Neural cell (in vitro differentiated cells): ENCODE data around the gene LNP1. TPM values are rescaled to one million over a fixed set of nuclear protein-coding genes. Genes with fewer than 3 reads are reported as not detected.

Experiments used
- H2AFZ ChIP-seq: fragments of 200-600, 300-800 bp; sonication (generic), shearing (Covaris generic); 2 replicates; pipeline ENCODE4 v1.6.0; 2014; ENCODE audit warnings: low read depth, mild to moderate bottlenecking, antibody characterized with exemption, low read length, moderate library complexity
- H3F3A ChIP-seq: fragments of 200-600 bp; shearing (Covaris generic); 2 replicates; pipeline ENCODE4 v1.6.1; 2016; ENCODE audit warnings: mild to moderate bottlenecking, moderate library complexity, mixed read lengths, antibody characterized with exemption, low read length; ENCODE audit not compliant: insufficient read depth, poor library complexity, severe bottlenecking
- H3K27ac ChIP-seq: fragments of 200-600, 300-800 bp; sonication (generic), shearing (Covaris generic); 2 replicates; pipeline ENCODE4 v1.5.1; 2014; ENCODE audit warnings: mild to moderate bottlenecking, low read length, moderate library complexity
- H3K27me3 ChIP-seq: fragments of 300-800, 200-600 bp; sonication (generic), shearing (Covaris generic); 2 replicates; pipeline ENCODE4 v1.6.0; 2014; ENCODE audit warnings: mild to moderate bottlenecking, low read depth, low read length, moderate library complexity; ENCODE audit not compliant: insufficient read depth
- H3K36me3 ChIP-seq: fragments of 300-800, 200-600 bp; sonication (generic), shearing (Covaris generic); 2 replicates; pipeline ENCODE4 v1.5.1; 2014; ENCODE audit warnings: mild to moderate bottlenecking, antibody characterized with exemption, low read length, moderate library complexity; ENCODE audit not compliant: insufficient read depth
- H3K4me2 ChIP-seq: fragments of 300-800, 200-600 bp; sonication (generic), shearing (Covaris generic); 2 replicates; pipeline ENCODE4 v1.6.0; 2014; ENCODE audit warnings: mild to moderate bottlenecking, low read length
- H3K4me3 ChIP-seq: fragments of 300-800, 200-600 bp; sonication (generic), shearing (Covaris generic); 2 replicates; pipeline ENCODE4 v1.5.1; 2014; ENCODE audit warnings: mild to moderate bottlenecking, low read length, moderate library complexity
- H3K79me2 ChIP-seq: fragments of 200-600 bp; shearing (Covaris generic); replicated peaks from 2 replicates; pipeline ENCODE4 v1.6.0; 2014; ENCODE audit warnings: mild to moderate bottlenecking, low read length, moderate library complexity; ENCODE audit not compliant: insufficient read depth
- H3K9ac ChIP-seq: fragments of 300-800, 200-600 bp; sonication (generic), shearing (Covaris generic); 2 replicates; pipeline ENCODE4 v1.6.1; 2016; ENCODE audit warnings: mild to moderate bottlenecking, low read length, mixed read lengths
- H3K9me2 ChIP-seq: fragments of 200-600 bp; shearing (Covaris generic); 2 replicates; pipeline ENCODE4 v1.6.1; 2016; ENCODE audit warnings: mild to moderate bottlenecking, low read length, mixed read lengths; ENCODE audit not compliant: insufficient read depth
- H3K9me3 ChIP-seq: fragments of 200-600, 300-800 bp; sonication (generic), shearing (Covaris generic); 2 replicates; pipeline ENCODE4 v1.6.1; 2016; ENCODE audit warnings: mild to moderate bottlenecking, mixed run types, low read length, moderate library complexity, mixed read lengths
- H4K20me1 ChIP-seq: fragments of 200-600 bp; shearing (Covaris generic); 2 replicates; pipeline ENCODE4 v1.6.1; 2016; ENCODE audit warnings: mild to moderate bottlenecking, mixed run types; ENCODE audit not compliant: insufficient read depth
- EP300 ChIP-seq: fragments of 450-650 bp; conservative IDR thresholded peaks from 2 replicates; pipeline ENCODE4 v1.6.1; 2014; ENCODE audit warnings: antibody characterized with exemption, mild to moderate bottlenecking, moderate library complexity; ENCODE audit not compliant: poor library complexity, severe bottlenecking
- EZH2 ChIP-seq: fragments of 200-600, 300-800 bp; shearing (Covaris generic), sonication (generic); IDR thresholded peaks from 2 replicates; pipeline ENCODE4 v1.6.1; 2014; ENCODE audit warnings: antibody characterized with exemption, low read length, borderline replicate concordance, mild to moderate bottlenecking; ENCODE audit not compliant: insufficient read depth, poor library complexity, severe bottlenecking
- MXI1 ChIP-seq: fragments of 450-650 bp; conservative IDR thresholded peaks from 2 replicates; pipeline ENCODE4 v1.6.1; 2014; ENCODE audit warnings: antibody characterized with exemption, mild to moderate bottlenecking; ENCODE audit not compliant: poor library complexity, severe bottlenecking
- POLR2AphosphoS5 ChIP-seq: IDR thresholded peaks from 2 replicates; pipeline ENCODE4 v1.6.1; 2012
- RAD21 ChIP-seq: fragments of 450-650 bp; conservative IDR thresholded peaks from 2 replicates; pipeline ENCODE4 v1.6.1; 2014; ENCODE audit warnings: antibody characterized with exemption, mild to moderate bottlenecking, moderate library complexity
- SMC3 ChIP-seq: fragments of 450-650 bp; conservative IDR thresholded peaks from 2 replicates; pipeline ENCODE4 v1.6.1; 2014; ENCODE audit warnings: antibody characterized with exemption, mild to moderate bottlenecking, moderate library complexity; ENCODE audit not compliant: poor library complexity
- TAF1 ChIP-seq: IDR thresholded peaks from 2 replicates; pipeline ENCODE4 v1.6.1; 2012; ENCODE audit warnings: low read depth
- polyA plus RNA-seq: library from polyadenylated mRNA; depleted of rRNA; stranded (reverse); fragments of >200 nt; gene quantifications from 2 replicates; pipeline ENCODE4 v1.2.3, GENCODE V29; 2014
- TF ChIP-seq, protein P1 (sequence below): IDR thresholded peaks from 2 replicates; pipeline ENCODE4 v1.6.1; 2012; ENCODE audit warnings: borderline replicate concordance
- TF ChIP-seq, protein P2 (sequence below): fragments of 450-650 bp; IDR thresholded peaks from 2 replicates; pipeline ENCODE4 v1.5.1; 2014; ENCODE audit warnings: antibody characterized with exemption, mild to moderate bottlenecking, moderate library complexity; ENCODE audit not compliant: poor library complexity, severe bottlenecking

The LNP1 gene
- polyA plus RNA-seq, 1 donor from 2014 or later, result 19.2 TPM

- Histone ChIP-seq H3K9me2 (no peaks in the 10 kb centered on the region), H3K36me3 (no peaks in the 10 kb centered on the region), H3K9ac (no peak overlapping the region), H3K79me2 (no peaks in the 10 kb centered on the region), H3K9me3 (peaks cover 4% of the 10 kb centered on the region), H3K4me3 (no peak overlapping the region), H3K4me2 (no peak overlapping the region), H3F3A (no peaks in the 10 kb centered on the region), H3K27ac (no peak overlapping the region), H2AFZ (no peak overlapping the region), H3K27me3 (no peaks in the 10 kb centered on the region), H4K20me1 (no peaks in the 10 kb centered on the region)
- TF ChIP-seq SMC3 (no peak), TAF1 (no peak), MXI1 (no peak), RAD21 (no peak), EZH2 (no peak), POLR2AphosphoS5 (no peak)
- TF ChIP-seq, protein P1, sequence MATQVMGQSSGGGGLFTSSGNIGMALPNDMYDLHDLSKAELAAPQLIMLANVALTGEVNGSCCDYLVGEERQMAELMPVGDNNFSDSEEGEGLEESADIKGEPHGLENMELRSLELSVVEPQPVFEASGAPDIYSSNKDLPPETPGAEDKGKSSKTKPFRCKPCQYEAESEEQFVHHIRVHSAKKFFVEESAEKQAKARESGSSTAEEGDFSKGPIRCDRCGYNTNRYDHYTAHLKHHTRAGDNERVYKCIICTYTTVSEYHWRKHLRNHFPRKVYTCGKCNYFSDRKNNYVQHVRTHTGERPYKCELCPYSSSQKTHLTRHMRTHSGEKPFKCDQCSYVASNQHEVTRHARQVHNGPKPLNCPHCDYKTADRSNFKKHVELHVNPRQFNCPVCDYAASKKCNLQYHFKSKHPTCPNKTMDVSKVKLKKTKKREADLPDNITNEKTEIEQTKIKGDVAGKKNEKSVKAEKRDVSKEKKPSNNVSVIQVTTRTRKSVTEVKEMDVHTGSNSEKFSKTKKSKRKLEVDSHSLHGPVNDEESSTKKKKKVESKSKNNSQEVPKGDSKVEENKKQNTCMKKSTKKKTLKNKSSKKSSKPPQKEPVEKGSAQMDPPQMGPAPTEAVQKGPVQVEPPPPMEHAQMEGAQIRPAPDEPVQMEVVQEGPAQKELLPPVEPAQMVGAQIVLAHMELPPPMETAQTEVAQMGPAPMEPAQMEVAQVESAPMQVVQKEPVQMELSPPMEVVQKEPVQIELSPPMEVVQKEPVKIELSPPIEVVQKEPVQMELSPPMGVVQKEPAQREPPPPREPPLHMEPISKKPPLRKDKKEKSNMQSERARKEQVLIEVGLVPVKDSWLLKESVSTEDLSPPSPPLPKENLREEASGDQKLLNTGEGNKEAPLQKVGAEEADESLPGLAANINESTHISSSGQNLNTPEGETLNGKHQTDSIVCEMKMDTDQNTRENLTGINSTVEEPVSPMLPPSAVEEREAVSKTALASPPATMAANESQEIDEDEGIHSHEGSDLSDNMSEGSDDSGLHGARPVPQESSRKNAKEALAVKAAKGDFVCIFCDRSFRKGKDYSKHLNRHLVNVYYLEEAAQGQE, result no peak
- TF ChIP-seq, protein P2, sequence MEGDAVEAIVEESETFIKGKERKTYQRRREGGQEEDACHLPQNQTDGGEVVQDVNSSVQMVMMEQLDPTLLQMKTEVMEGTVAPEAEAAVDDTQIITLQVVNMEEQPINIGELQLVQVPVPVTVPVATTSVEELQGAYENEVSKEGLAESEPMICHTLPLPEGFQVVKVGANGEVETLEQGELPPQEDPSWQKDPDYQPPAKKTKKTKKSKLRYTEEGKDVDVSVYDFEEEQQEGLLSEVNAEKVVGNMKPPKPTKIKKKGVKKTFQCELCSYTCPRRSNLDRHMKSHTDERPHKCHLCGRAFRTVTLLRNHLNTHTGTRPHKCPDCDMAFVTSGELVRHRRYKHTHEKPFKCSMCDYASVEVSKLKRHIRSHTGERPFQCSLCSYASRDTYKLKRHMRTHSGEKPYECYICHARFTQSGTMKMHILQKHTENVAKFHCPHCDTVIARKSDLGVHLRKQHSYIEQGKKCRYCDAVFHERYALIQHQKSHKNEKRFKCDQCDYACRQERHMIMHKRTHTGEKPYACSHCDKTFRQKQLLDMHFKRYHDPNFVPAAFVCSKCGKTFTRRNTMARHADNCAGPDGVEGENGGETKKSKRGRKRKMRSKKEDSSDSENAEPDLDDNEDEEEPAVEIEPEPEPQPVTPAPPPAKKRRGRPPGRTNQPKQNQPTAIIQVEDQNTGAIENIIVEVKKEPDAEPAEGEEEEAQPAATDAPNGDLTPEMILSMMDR, result no peak
These were observed 46.7 kb downstream of the LNP1 start for GRCh38 chr3:100448079-100448478.

DNA sequence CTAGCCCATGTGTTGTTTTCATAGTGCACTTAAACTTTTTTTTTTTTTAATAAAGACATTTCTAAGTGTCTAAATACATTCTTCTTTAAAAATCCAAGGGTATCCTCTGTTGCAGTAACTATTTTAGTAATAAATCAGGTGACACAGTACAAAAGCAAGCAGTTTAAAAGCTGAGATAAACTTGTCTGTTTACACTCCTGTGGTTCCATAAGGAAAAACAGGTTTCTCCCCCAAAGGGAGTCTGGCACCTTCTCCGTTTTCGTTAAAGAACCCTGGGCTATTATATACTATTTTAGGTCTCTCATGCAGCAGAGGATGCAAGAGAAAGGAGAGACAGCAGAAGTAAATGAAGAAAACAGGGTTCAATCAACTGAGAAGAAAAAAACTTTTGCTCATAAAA is 47.9 kb downstream of the LNP1 start:
- no peaks in the 10 kb centered on the region for H3K9me2 ChIP-seq
- TF ChIP-seq, protein P2, result no peak
- TF ChIP-seq MXI1, result no peak
- TF ChIP-seq EZH2, result no peak
- TF ChIP-seq SMC3, result no peak
- no peak for TF ChIP-seq RAD21
- TF ChIP-seq, protein P1, result no peak
- no peak for TF ChIP-seq TAF1
- no peak for TF ChIP-seq POLR2AphosphoS5
- no peak for TF ChIP-seq EP300
- H3K27ac ChIP-seq, result no peak overlapping the region
- no peak overlapping the region for H3K4me2 ChIP-seq
- H4K20me1 ChIP-seq, result no peaks in the 10 kb centered on the region
- peaks cover 3% of the 10 kb centered on the region for H3K9me3 ChIP-seq
- H3K4me3 ChIP-seq, result no peak overlapping the region
- H3K79me2 ChIP-seq, result no peaks in the 10 kb centered on the region
- no peaks in the 10 kb centered on the region for H3K36me3 ChIP-seq
- no peak overlapping the region for H2AFZ ChIP-seq
- H3F3A ChIP-seq, result no peaks in the 10 kb centered on the region
- no peaks in the 10 kb centered on the region for H3K27me3 ChIP-seq
- no peak overlapping the region for H3K9ac ChIP-seq
